ENCODE measurements around the gene GLCE.

GLCE gene

GRCh38 chr15:69158201-69158842, 2.1 kb upstream of the GLCE start:
- Histone ChIP-seq H4K20me1 (ENCODE audit: low read depth, low read length) (peaks cover 11% of the 10 kb centered on the region; the same call in 1 of the 2 replicates), H3K9ac (ENCODE audit: low read length) (no peak overlapping the region), H3K36me3 (ENCODE audit: low read length) (no peaks in the 10 kb centered on the region), H3K9me2 (replicated peaks; ENCODE audit: insufficient read depth, low read length) (no peaks in the 10 kb centered on the region), H3K79me2 (ENCODE audit: insufficient read depth, low read length) (peaks cover 5% of the 10 kb centered on the region; the same call in 1 of the 2 replicates), H3F3A (ENCODE audit: insufficient read depth) (no peaks in the 10 kb centered on the region), H3K4me2 (ENCODE audit: low read depth, low read length, poor library complexity, severe bottlenecking) (no peak overlapping the region), H2AFZ (ENCODE audit: low read depth, low read length, severe bottlenecking) (no peak overlapping the region), H3K27ac (ENCODE audit: low read depth, low read length) (no peak overlapping the region), H3K9me3 (ENCODE audit: insufficient read depth, low read length) (no peaks in the 10 kb centered on the region), H3K4me3 (ENCODE audit: insufficient read depth, low read length, poor library complexity, severe bottlenecking) (no peak overlapping the region), H3K27me3 (ENCODE audit: low read length) (no peaks in the 10 kb centered on the region)
- TF ChIP-seq, protein P1, sequence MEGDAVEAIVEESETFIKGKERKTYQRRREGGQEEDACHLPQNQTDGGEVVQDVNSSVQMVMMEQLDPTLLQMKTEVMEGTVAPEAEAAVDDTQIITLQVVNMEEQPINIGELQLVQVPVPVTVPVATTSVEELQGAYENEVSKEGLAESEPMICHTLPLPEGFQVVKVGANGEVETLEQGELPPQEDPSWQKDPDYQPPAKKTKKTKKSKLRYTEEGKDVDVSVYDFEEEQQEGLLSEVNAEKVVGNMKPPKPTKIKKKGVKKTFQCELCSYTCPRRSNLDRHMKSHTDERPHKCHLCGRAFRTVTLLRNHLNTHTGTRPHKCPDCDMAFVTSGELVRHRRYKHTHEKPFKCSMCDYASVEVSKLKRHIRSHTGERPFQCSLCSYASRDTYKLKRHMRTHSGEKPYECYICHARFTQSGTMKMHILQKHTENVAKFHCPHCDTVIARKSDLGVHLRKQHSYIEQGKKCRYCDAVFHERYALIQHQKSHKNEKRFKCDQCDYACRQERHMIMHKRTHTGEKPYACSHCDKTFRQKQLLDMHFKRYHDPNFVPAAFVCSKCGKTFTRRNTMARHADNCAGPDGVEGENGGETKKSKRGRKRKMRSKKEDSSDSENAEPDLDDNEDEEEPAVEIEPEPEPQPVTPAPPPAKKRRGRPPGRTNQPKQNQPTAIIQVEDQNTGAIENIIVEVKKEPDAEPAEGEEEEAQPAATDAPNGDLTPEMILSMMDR (IDR thresholded peaks at IDR 0.05; ENCODE audit: insufficient read depth, low read length, poor library complexity, severe bottlenecking) = no peak
- TF ChIP-seq EZH2phosphoT487 (conservative IDR thresholded peaks at IDR 0.05; ENCODE audit: low read length) = no peak

- H3K9me3 ChIP-seq (ENCODE audit: insufficient read depth, low read length) = no peaks in the 10 kb centered on the region
- no peak overlapping the region for H3K4me3 ChIP-seq (ENCODE audit: insufficient read depth, low read length, poor library complexity, severe bottlenecking)
- no peak overlapping the region for H3K27ac ChIP-seq (ENCODE audit: low read depth, low read length)
- no peak overlapping the region for H2AFZ ChIP-seq (ENCODE audit: low read depth, low read length, severe bottlenecking)
- H3K79me2 ChIP-seq (ENCODE audit: insufficient read depth, low read length) = peaks cover 5% of the 10 kb centered on the region; the same call in 1 of the 2 replicates
- no peak overlapping the region for H3K9ac ChIP-seq (ENCODE audit: low read length)
- no peaks in the 10 kb centered on the region for H3K36me3 ChIP-seq (ENCODE audit: low read length)
- no peak overlapping the region for H3K4me2 ChIP-seq (ENCODE audit: low read depth, low read length, poor library complexity, severe bottlenecking)
- H4K20me1 ChIP-seq (ENCODE audit: low read depth, low read length) = peaks cover 15% of the 10 kb centered on the region
- TF ChIP-seq, protein P1 (IDR thresholded peaks at IDR 0.05; ENCODE audit: insufficient read depth, low read length, poor library complexity, severe bottlenecking) = no peak
- TF ChIP-seq EZH2phosphoT487 (conservative IDR thresholded peaks at IDR 0.05; ENCODE audit: low read length) = no peak
- H3F3A ChIP-seq (ENCODE audit: insufficient read depth) = no peaks in the 10 kb centered on the region
- no peaks in the 10 kb centered on the region for H3K27me3 ChIP-seq (ENCODE audit: low read length)
- H3K9me2 ChIP-seq (replicated peaks; ENCODE audit: insufficient read depth, low read length) = no peaks in the 10 kb centered on the region
These were observed 1.6 kb upstream of the GLCE start for GRCh38 chr15:69158843-69159240.

GRCh38 chr15:69159805-69160140, 662 bp upstream of the GLCE start:
- Histone ChIP-seq H4K20me1 (ENCODE audit: low read depth, low read length) (peaks cover 17% of the 10 kb centered on the region), H3K9me3 (ENCODE audit: insufficient read depth, low read length) (no peaks in the 10 kb centered on the region), H3K9ac (ENCODE audit: low read length) (peak overlapping the region; percentile 93), H3K27me3 (ENCODE audit: low read length) (no peaks in the 10 kb centered on the region), H3K36me3 (ENCODE audit: low read length) (no peaks in the 10 kb centered on the region), H3K4me3 (ENCODE audit: insufficient read depth, low read length, poor library complexity, severe bottlenecking) (peak overlapping the region; percentile 97), H3K9me2 (replicated peaks; ENCODE audit: insufficient read depth, low read length) (no peaks in the 10 kb centered on the region), H3K79me2 (ENCODE audit: insufficient read depth, low read length) (peaks cover 5% of the 10 kb centered on the region; the same call in 1 of the 2 replicates), H2AFZ (ENCODE audit: low read depth, low read length, severe bottlenecking) (peak overlapping the region; percentile 95), H3F3A (ENCODE audit: insufficient read depth) (no peaks in the 10 kb centered on the region), H3K27ac (ENCODE audit: low read depth, low read length) (no peak overlapping the region), H3K4me2 (ENCODE audit: low read depth, low read length, poor library complexity, severe bottlenecking) (peak overlapping the region; percentile 68)
- no peak for TF ChIP-seq EZH2phosphoT487 (conservative IDR thresholded peaks at IDR 0.05; ENCODE audit: low read length)

DNA sequence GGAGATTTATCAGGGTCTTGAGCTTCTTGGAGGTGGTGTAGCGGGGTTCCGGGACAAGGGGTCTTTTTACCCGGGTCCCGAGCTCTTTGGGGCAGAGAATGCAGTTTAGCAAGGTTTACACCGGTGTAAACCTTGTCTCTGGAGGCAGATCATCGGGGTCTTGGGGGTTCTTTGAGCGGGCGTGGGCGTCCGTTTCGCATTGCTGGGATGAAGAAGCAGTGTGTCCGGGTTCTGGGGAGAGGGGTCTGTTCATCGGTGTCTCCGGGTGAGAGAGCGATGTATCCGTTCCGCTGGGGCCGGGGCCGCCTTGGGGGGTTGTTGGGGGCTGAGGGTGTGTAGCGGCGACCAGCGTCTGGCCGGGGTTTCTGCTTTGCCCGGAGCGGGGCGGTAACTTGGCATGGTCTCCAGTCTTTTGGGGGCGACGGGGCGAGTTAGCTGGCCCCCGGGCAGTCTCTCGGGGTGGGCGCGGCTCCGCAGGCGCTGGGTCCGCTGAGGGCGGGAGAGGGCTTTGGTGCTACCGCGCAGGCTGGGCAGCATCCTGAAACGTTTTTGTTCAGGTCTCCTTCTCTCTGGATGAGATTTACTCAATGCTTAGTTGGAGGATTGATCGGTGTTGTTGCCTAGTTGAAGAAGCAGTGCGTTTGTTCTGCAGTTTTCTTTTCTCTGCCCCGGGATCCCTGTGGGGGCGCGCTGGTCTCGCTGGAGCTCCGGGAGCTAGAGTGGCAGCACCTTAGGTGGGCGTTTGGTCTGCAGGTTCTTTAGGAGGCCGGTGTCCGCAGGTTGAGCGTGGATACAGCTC, 843 bp downstream of the GLCE start:
- H3K9ac ChIP-seq (ENCODE audit: low read length) = peak overlapping the region; percentile 93
- H3K9me3 ChIP-seq (ENCODE audit: insufficient read depth, low read length) = no peaks in the 10 kb centered on the region
- no peak overlapping the region for H3K27ac ChIP-seq (ENCODE audit: low read depth, low read length)
- H4K20me1 ChIP-seq (ENCODE audit: low read depth, low read length) = peaks cover 17% of the 10 kb centered on the region
- peaks cover 12% of the 10 kb centered on the region; the same call in 1 of the 2 replicates for H3K79me2 ChIP-seq (ENCODE audit: insufficient read depth, low read length)
- no peaks in the 10 kb centered on the region for H3K9me2 ChIP-seq (replicated peaks; ENCODE audit: insufficient read depth, low read length)
- no peaks in the 10 kb centered on the region for H3K27me3 ChIP-seq (ENCODE audit: low read length)
- H2AFZ ChIP-seq (ENCODE audit: low read depth, low read length, severe bottlenecking) = peak overlapping the region; percentile 99
- peak overlapping the region; percentile 90 for H3K4me2 ChIP-seq (ENCODE audit: low read depth, low read length, poor library complexity, severe bottlenecking)
- H3K36me3 ChIP-seq (ENCODE audit: low read length) = no peaks in the 10 kb centered on the region
- no peaks in the 10 kb centered on the region for H3F3A ChIP-seq (ENCODE audit: insufficient read depth)
- TF ChIP-seq, protein P1 (IDR thresholded peaks at IDR 0.05; ENCODE audit: insufficient read depth, low read length, poor library complexity, severe bottlenecking) = no peak
- no peak for TF ChIP-seq EZH2phosphoT487 (conservative IDR thresholded peaks at IDR 0.05; ENCODE audit: low read length)
- H3K4me3 ChIP-seq (ENCODE audit: insufficient read depth, low read length, poor library complexity, severe bottlenecking) = peak overlapping the region; percentile 97

All from SU-DHL-6 (cell line).